Natural killer cell (primary cell): Measurements from ENCODE around the gene BASP1. TPM values are rescaled to one million over a fixed set of nuclear protein-coding genes. Genes with fewer than 3 reads are reported as not detected.

Source experiments
- ATAC-seq, 3 donors: fragments of 150-1000 bp in 2 of 3; fragments of 200-7000 bp in 1 of 3; cut with Tn5 transposase; 1 replicate in 1 of 3; 2 replicates in 2 of 3; pipeline ENCODE4 v1.10.0; 2021; ENCODE audit warnings: mild to moderate bottlenecking in 2 of 3, moderate library complexity in 2 of 3
- DNase-seq, 2 donors: peaks; one replicate each; pipeline versions ENCODE4 v3.0.0 to v3.0.0-alpha.2; 2013 to 2021; ENCODE audit warnings: mixed read lengths in 1 of 2
- H3K27ac ChIP-seq: one replicate; pipeline ENCODE4 v1.5.1; 2013; ENCODE audit warnings: mild to moderate bottlenecking, low read length
- H3K27me3 ChIP-seq: one replicate; pipeline ENCODE4 v1.6.1; 2013; ENCODE audit warnings: low read length; ENCODE audit not compliant: control insufficient read depth, insufficient read depth
- H3K36me3 ChIP-seq: one replicate; pipeline ENCODE4 v1.6.1; 2013; ENCODE audit warnings: low read length; ENCODE audit not compliant: control insufficient read depth, insufficient read depth
- H3K4me1 ChIP-seq: one replicate; pipeline ENCODE4 v1.6.1; 2013; ENCODE audit warnings: low read length; ENCODE audit not compliant: control insufficient read depth, insufficient read depth
- H3K4me3 ChIP-seq: one replicate; pipeline ENCODE4 v1.5.1; 2013; ENCODE audit warnings: low read length
- H3K9me3 ChIP-seq: one replicate; pipeline ENCODE4 v1.6.1; 2013; ENCODE audit warnings: low read length; ENCODE audit not compliant: control insufficient read depth, insufficient read depth
- H3K27ac Mint-ChIP-seq, 2 donors: one replicate each; pipeline ENCODE4 v1.8.0; 2022; ENCODE audit warnings: mild to moderate bottlenecking in 2 of 2, mixed read lengths in 2 of 2, moderate library complexity in 1 of 2
- H3K27me3 Mint-ChIP-seq, 2 donors: one replicate each; pipeline ENCODE4 v1.8.0; 2022; ENCODE audit warnings: low read depth in 2 of 2, mixed read lengths in 2 of 2
- H3K36me3 Mint-ChIP-seq: one replicate; pipeline ENCODE4 v1.8.0; 2022; ENCODE audit warnings: mixed read lengths
- H3K4me1 Mint-ChIP-seq, 2 donors: one replicate each; pipeline ENCODE4 v1.8.0; 2022; ENCODE audit warnings: mixed read lengths in 2 of 2
- H3K4me3 Mint-ChIP-seq: one replicate; pipeline ENCODE4 v1.8.0; 2022; ENCODE audit warnings: mild to moderate bottlenecking, moderate library complexity, mixed read lengths
- H3K9me3 Mint-ChIP-seq, 2 donors: one replicate each; pipeline ENCODE4 v1.8.0; 2022; ENCODE audit warnings: mixed read lengths in 2 of 2
- CTCF ChIP-seq: fragments of 200-600 bp; IDR thresholded peaks from one replicate; pipeline ENCODE4 v1.8.0; 2022; ENCODE audit warnings: antibody characterized with exemption
- WGBS: methylation state at CpG from one replicate; pipeline ENCODE4 v1.1.7; 2013; ENCODE audit warnings: missing lambda C conversion rate; ENCODE audit not compliant: insufficient coverage; 5-methylcytosine and 5-hydroxymethylcytosine counted together
- intact Hi-C: fragments of 100-400 bp; cut with micrococcal nuclease; formaldehyde crosslinking; loops from one replicate; pipeline ENCODE4 v1.14.2; 2022
- total RNA-seq, 4 donors: library from RNA; stranded (reverse); fragments of 120-200 nt in 1 of 4; gene quantifications; one replicate each; pipeline versions ENCODE4 v1.2.3 to v1.2.4, GENCODE V29; 2013 to 2022

BASP1 gene
- total RNA-seq, 3 donors from 2014 or later (not counting 1 experiment from before 2014, with no cell fraction given), result 1.3 to 10.7 (median 2.5) TPM

GRCh38 chr5:17260549-17260948 lies 43.1 kb downstream of the BASP1 start:
- no peaks in the 10 kb centered on the region for H3K27me3 ChIP-seq
- H3K4me1 Mint-ChIP-seq, result no peaks in the 10 kb centered on the region
- H3K36me3 ChIP-seq, result no peaks in the 10 kb centered on the region
- H3K27me3 Mint-ChIP-seq, result no peaks in the 10 kb centered on the region
- H3K27ac Mint-ChIP-seq, result no peak overlapping the region
- peaks cover 5 to 10% of the 10 kb centered on the region in 2 donors for H3K9me3 Mint-ChIP-seq
- WGBS, result 95% methylated on average over 4 of the region's 5 CpGs
- ATAC-seq, result no peak
- H3K4me1 ChIP-seq, result no peaks in the 10 kb centered on the region
- no peak overlapping the region for H3K27ac ChIP-seq
- H3K4me3 ChIP-seq, result no peak overlapping the region
- no peak overlapping the region for H3K4me3 Mint-ChIP-seq
- TF ChIP-seq CTCF, result no peak
- no peak for DNase-seq
- H3K36me3 Mint-ChIP-seq, result no peaks in the 10 kb centered on the region
- intact Hi-C loops, result no loop called here
- no peaks in the 10 kb centered on the region for H3K9me3 ChIP-seq

- ATAC-seq, result no peak
- Mint-ChIP-seq H3K36me3 (no peaks in the 10 kb centered on the region), H3K27ac (no peak overlapping the region), H3K27me3 (no peaks in the 10 kb centered on the region), H3K9me3 (peaks cover 5 to 8% of the 10 kb centered on the region in 2 donors), H3K4me1 (no peaks in the 10 kb centered on the region), H3K4me3 (no peak overlapping the region)
- no peak overlapping the region for H3K4me3 ChIP-seq
- WGBS, result 64% methylated on average over 3 of the region's 3 CpGs
- no peaks in the 10 kb centered on the region for H3K27me3 ChIP-seq
- DNase-seq, result no peak
- no peaks in the 10 kb centered on the region for H3K9me3 ChIP-seq
- TF ChIP-seq CTCF, result no peak
- intact Hi-C loops, result no loop called here
- H3K27ac ChIP-seq, result no peak overlapping the region
- H3K36me3 ChIP-seq, result no peaks in the 10 kb centered on the region
- no peaks in the 10 kb centered on the region for H3K4me1 ChIP-seq
Measured at GRCh38 chr5:17261075-17261474, 43.6 kb downstream of the BASP1 start.

- no peaks in the 10 kb centered on the region for H3K36me3 ChIP-seq
- no peaks in the 10 kb centered on the region for H3K27me3 ChIP-seq
- H3K9me3 ChIP-seq, result no peaks in the 10 kb centered on the region
- H3K4me3 ChIP-seq, result no peak overlapping the region
- intact Hi-C loops, result no loop called here
- peaks cover 6 to 8% of the 10 kb centered on the region in 2 donors for H3K9me3 Mint-ChIP-seq
- no peak overlapping the region for H3K4me3 Mint-ChIP-seq
- no peaks in the 10 kb centered on the region for H3K4me1 ChIP-seq
- no peaks in the 10 kb centered on the region for H3K27me3 Mint-ChIP-seq
- 85% methylated on average over 2 of the region's 2 CpGs for WGBS
- DNase-seq, result no peak
- H3K27ac ChIP-seq, result no peak overlapping the region
- H3K36me3 Mint-ChIP-seq, result no peaks in the 10 kb centered on the region
- ATAC-seq, result no peak
- no peaks in the 10 kb centered on the region for H3K4me1 Mint-ChIP-seq
- H3K27ac Mint-ChIP-seq, result no peak overlapping the region
- TF ChIP-seq CTCF, result no peak
Measured at GRCh38 chr5:17265041-17265440, 47.6 kb downstream of the BASP1 start.

GRCh38 chr5:17267106-17267505 lies 49.7 kb downstream of the BASP1 start:
- DNase-seq (no peak), ATAC-seq (no peak)
- Histone ChIP-seq H3K36me3 (no peaks in the 10 kb centered on the region), H3K27me3 (no peaks in the 10 kb centered on the region), H3K9me3 (no peaks in the 10 kb centered on the region), H3K27ac (no peak overlapping the region), H3K4me3 (no peak overlapping the region), H3K4me1 (no peaks in the 10 kb centered on the region)
- no peak overlapping the region for H3K4me3 Mint-ChIP-seq
- H3K27me3 Mint-ChIP-seq, result no peaks in the 10 kb centered on the region
- H3K9me3 Mint-ChIP-seq, result peaks cover 3 to 4% of the 10 kb centered on the region in 2 donors
- no peak for TF ChIP-seq CTCF
- no peaks in the 10 kb centered on the region for H3K4me1 Mint-ChIP-seq
- no peak overlapping the region for H3K27ac Mint-ChIP-seq
- intact Hi-C loops, result no loop called here
- 87% methylated on average over 5 of the region's 5 CpGs for WGBS
- H3K36me3 Mint-ChIP-seq, result no peaks in the 10 kb centered on the region
